Liver (tissue), 9 donors: Measurements from ENCODE around the gene ENTHD1. TPM values are rescaled to one million over a fixed set of nuclear protein-coding genes. Genes with fewer than 3 reads are reported as not detected.

Experiments
- DNase-seq: peaks from one replicate; pipeline ENCODE4 v3.0.0-alpha.2; 2017; ENCODE audit warnings: low spot score
- H3K27ac ChIP-seq, 2 donors: one replicate each; pipeline ENCODE4 v1.7.0; 2013; ENCODE audit warnings: inconsistent platforms in 2 of 2, low read length in 2 of 2, control low read depth in 1 of 2, low read depth in 1 of 2, mild to moderate bottlenecking in 1 of 2
- H3K27me3 ChIP-seq, 4 donors: one replicate each; pipeline versions ENCODE4 v1.6.1 to v1.7.0; 2013; ENCODE audit warnings: low read length in 3 of 4, inconsistent platforms in 1 of 4, mild to moderate bottlenecking in 1 of 4, moderate library complexity in 1 of 4; ENCODE audit not compliant: control insufficient read depth in 4 of 4, insufficient read depth in 4 of 4
- H3K36me3 ChIP-seq, 4 donors: one replicate each; pipeline versions ENCODE4 v1.6.1 to v1.7.0; 2013; ENCODE audit warnings: low read length in 3 of 4, mild to moderate bottlenecking in 3 of 4, low read depth in 1 of 4, moderate library complexity in 1 of 4; ENCODE audit not compliant: control insufficient read depth in 4 of 4, insufficient read depth in 3 of 4
- H3K4me1 ChIP-seq, 4 donors: one replicate each; pipeline versions ENCODE4 v1.6.1 to v1.7.0; 2013; ENCODE audit warnings: low read length in 3 of 4, mild to moderate bottlenecking in 3 of 4, moderate library complexity in 1 of 4; ENCODE audit not compliant: control insufficient read depth in 4 of 4, insufficient read depth in 4 of 4
- H3K4me3 ChIP-seq, 3 donors: one replicate each; pipeline versions ENCODE4 v1.6.1 to v1.7.0; 2013; ENCODE audit warnings: low read length in 3 of 3, control low read depth in 1 of 3, low read depth in 1 of 3, mild to moderate bottlenecking in 1 of 3
- H3K9ac ChIP-seq, 2 donors: one replicate each; pipeline ENCODE4 v1.7.0; 2013; ENCODE audit warnings: low read length in 2 of 2, mild to moderate bottlenecking in 2 of 2, moderate library complexity in 2 of 2, control low read depth in 1 of 2, low read depth in 1 of 2
- H3K9me3 ChIP-seq, 4 donors: one replicate each; pipeline versions ENCODE4 v1.6.1 to v1.7.0; 2013; ENCODE audit warnings: low read length in 3 of 4; ENCODE audit not compliant: control insufficient read depth in 4 of 4
- EGR1 ChIP-seq, 2 donors: IDR thresholded peaks; 2 replicates each; pipeline ENCODE4 v1.6.1; 2016 to 2018; ENCODE audit warnings: antibody characterized with exemption in 2 of 2, low read depth in 2 of 2
- FOXA1 ChIP-seq: IDR thresholded peaks from 2 replicates; pipeline ENCODE4 v1.6.1; 2016; ENCODE audit warnings: antibody characterized with exemption
- FOXA2 ChIP-seq: IDR thresholded peaks from 2 replicates; pipeline ENCODE4 v1.6.1; 2016; ENCODE audit warnings: antibody characterized with exemption
- GABPA ChIP-seq, 2 donors: IDR thresholded peaks in 1 of 2; conservative IDR thresholded peaks in 1 of 2; 2 replicates each; pipeline ENCODE4 v1.6.1; 2016; ENCODE audit warnings: antibody characterized with exemption in 2 of 2, mild to moderate bottlenecking in 1 of 2, moderate library complexity in 1 of 2
- HNF4A ChIP-seq, 2 donors: conservative IDR thresholded peaks; 2 replicates each; pipeline ENCODE4 v1.6.1; 2016; ENCODE audit warnings: antibody characterized with exemption in 2 of 2, mild to moderate bottlenecking in 2 of 2
- HNF4G ChIP-seq: IDR thresholded peaks from 2 replicates; pipeline ENCODE4 v1.6.1; 2016; ENCODE audit warnings: antibody characterized with exemption
- JUND ChIP-seq, 2 donors: IDR thresholded peaks; 2 replicates each; pipeline ENCODE4 v1.6.1; 2016; ENCODE audit warnings: antibody characterized with exemption in 2 of 2
- NR2F2 ChIP-seq: IDR thresholded peaks from 2 replicates; pipeline ENCODE4 v1.6.1; 2016; ENCODE audit warnings: antibody characterized with exemption
- RAD21 ChIP-seq, 2 donors: IDR thresholded peaks; 2 replicates each; pipeline ENCODE4 v1.6.1; 2016; ENCODE audit warnings: antibody characterized with exemption in 2 of 2, mild to moderate bottlenecking in 2 of 2
- RXRA ChIP-seq, 2 donors: IDR thresholded peaks; 2 replicates each; pipeline ENCODE4 v1.6.1; 2017 to 2018; ENCODE audit warnings: antibody characterized with exemption in 2 of 2, mild to moderate bottlenecking in 1 of 2
- SP1 ChIP-seq: IDR thresholded peaks from 2 replicates; pipeline ENCODE4 v1.6.1; 2018; ENCODE audit warnings: antibody characterized with exemption, mild to moderate bottlenecking
- TAF1 ChIP-seq: conservative IDR thresholded peaks from 2 replicates; pipeline ENCODE4 v1.6.1; 2016; ENCODE audit warnings: antibody characterized with exemption, mild to moderate bottlenecking
- YY1 ChIP-seq: IDR thresholded peaks from 2 replicates; pipeline ENCODE4 v1.6.1; 2016; ENCODE audit warnings: antibody characterized with exemption, mild to moderate bottlenecking
- WGBS: extraction: QIAGEN DNeasy Blood & Tissue Kit; methylation state at CpG from one replicate; pipeline ENCODE4 v1.1.7; 2013; 5-methylcytosine and 5-hydroxymethylcytosine counted together
- polyA plus RNA-seq, 2 donors: library from polyadenylated mRNA; stranded (reverse) in 1 of 2; unstranded in 1 of 2; fragments of 200-250 nt in 1 of 2; fragments of >200 nt in 1 of 2; fragmentation: Nextera tagmentation in 1 of 2; extraction: Ambion mirVana in 1 of 2; gene quantifications; one replicate each; pipeline versions ENCODE4 v1.2.1 to v1.2.3, GENCODE V29; 2013 to 2015
- total RNA-seq, 2 donors: library from RNA; depleted of rRNA; stranded (reverse); fragments of >200 nt; gene quantifications; one replicate each; pipeline ENCODE4 v1.2.3, GENCODE V29; 2014
- TF ChIP-seq, protein P1 (sequence below): IDR thresholded peaks from 2 replicates; pipeline ENCODE4 v1.6.1; 2016; ENCODE audit warnings: antibody characterized with exemption
- TF ChIP-seq, protein P2 (sequence below): IDR thresholded peaks from 2 replicates; pipeline ENCODE4 v1.6.1; 2016; ENCODE audit warnings: antibody characterized with exemption
- TF ChIP-seq, protein P3 (sequence below): IDR thresholded peaks from 2 replicates; pipeline ENCODE4 v1.6.1; 2016; ENCODE audit warnings: antibody characterized with exemption
- TF ChIP-seq, protein P4 (sequence below): fragments of 150-350 bp; IDR thresholded peaks from 2 replicates; pipeline ENCODE4 v1.5.1; 2017; ENCODE audit warnings: improper control_type of control experiment, low read depth, low read length; ENCODE audit not compliant: missing input control
- TF ChIP-seq, protein P5 (sequence below): IDR thresholded peaks from 2 replicates; pipeline ENCODE4 v1.6.1; 2016; ENCODE audit warnings: antibody characterized with exemption, mild to moderate bottlenecking
- donor health status: healthy.
- donor health status: healthy.
- donor health status: healthy.
- donor health status: healthy.
- donor health status: healthy.

The ENTHD1 gene, protein sequence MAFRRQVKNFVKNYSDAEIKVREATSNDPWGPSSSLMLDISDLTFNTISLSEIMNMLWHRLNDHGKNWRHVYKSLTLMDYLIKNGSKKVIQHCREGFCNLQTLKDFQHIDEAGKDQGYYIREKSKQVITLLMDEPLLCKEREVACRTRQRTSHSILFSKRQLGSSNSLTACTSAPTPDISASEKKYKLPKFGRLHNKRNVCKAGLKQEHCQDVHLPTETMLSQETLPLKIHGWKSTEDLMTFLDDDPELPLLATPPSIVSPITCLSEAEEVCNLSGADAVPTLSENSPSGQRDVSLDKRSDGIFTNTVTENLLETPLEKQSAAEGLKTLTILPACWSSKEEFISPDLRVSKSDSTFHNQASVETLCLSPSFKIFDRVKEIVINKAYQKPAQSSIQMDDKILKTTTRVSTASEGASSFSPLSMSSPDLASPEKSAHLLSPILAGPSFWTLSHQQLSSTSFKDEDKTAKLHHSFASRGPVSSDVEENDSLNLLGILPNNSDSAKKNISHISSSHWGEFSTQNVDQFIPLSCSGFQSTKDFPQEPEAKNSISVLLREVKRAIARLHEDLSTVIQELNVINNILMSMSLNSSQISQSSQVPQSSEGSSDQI
- total RNA-seq (not detected), polyA plus RNA-seq (not detected)

DNA sequence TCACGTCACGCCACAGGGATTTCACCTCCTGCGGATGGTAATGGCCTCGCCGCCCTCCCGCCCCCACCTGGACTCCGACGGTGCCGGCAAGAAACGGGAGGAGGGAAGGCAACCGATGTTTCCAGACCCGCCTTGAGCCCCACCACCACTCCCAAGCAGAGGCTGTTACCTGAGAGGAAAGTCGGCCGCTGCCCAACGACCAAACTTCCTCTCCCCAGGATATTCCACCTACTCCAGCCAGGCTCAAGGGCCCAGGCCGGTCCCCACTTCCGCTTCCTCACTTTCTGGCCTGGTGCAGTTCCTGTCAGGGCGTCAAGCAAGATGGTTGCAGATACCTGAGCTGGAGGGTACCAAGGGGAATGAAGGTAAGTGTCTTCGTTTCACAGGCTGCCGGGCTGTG lies at the start of gene ENTHD1:
ENTHD1 (minus strand) TSS at position 235 of the 400 bp plus-strand sequence. CDS start 6,012 bp downstream, outside the sequence.
- Histone ChIP-seq H3K36me3 (no peaks in the 10 kb centered on the region), H3K4me1 (no peaks in the 10 kb centered on the region), H3K9me3 (no peaks in the 10 kb centered on the region), H3K9ac (no peak within 1 kb of the TSS), H3K27ac (no peak within 1 kb of the TSS), H3K27me3 (no peaks in the 10 kb centered on the region), H3K4me3 (no peak within 1 kb of the TSS)
- TF ChIP-seq, protein P1, sequence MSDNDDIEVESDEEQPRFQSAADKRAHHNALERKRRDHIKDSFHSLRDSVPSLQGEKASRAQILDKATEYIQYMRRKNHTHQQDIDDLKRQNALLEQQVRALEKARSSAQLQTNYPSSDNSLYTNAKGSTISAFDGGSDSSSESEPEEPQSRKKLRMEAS: no peak
- TF ChIP-seq, protein P2, sequence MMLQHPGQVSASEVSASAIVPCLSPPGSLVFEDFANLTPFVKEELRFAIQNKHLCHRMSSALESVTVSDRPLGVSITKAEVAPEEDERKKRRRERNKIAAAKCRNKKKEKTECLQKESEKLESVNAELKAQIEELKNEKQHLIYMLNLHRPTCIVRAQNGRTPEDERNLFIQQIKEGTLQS: no peak
- TF ChIP-seq FOXA2 (no peak), NR2F2 (no peak)
- WGBS: 65% methylated on average over 20 of the region's 20 CpGs
- DNase-seq: no peak

DNA sequence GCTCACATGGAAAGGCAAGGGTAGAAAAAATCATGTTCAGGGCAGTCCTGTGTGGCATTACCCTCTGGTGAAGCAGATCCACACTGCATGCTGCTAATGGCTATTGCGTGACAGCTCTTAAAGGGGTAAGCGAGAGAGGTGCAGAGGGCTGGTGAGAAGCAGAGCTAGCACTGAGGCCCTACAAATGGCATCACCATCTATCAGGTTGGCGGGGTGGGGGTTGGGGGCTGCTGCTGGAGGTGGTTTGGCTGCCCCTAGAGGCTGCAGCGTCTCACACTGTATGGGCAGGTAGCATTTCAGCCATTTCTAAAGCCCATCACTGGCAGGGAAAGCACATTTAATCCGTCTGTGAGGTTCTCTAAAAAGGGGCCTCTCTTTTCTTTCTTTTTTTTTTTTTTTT lies 49.8 kb upstream of the ENTHD1 start:
- no peaks in the 10 kb centered on the region for H3K36me3 ChIP-seq
- no peaks in the 10 kb centered on the region for H3K27me3 ChIP-seq
- no peak for TF ChIP-seq FOXA2
- TF ChIP-seq, protein P3, sequence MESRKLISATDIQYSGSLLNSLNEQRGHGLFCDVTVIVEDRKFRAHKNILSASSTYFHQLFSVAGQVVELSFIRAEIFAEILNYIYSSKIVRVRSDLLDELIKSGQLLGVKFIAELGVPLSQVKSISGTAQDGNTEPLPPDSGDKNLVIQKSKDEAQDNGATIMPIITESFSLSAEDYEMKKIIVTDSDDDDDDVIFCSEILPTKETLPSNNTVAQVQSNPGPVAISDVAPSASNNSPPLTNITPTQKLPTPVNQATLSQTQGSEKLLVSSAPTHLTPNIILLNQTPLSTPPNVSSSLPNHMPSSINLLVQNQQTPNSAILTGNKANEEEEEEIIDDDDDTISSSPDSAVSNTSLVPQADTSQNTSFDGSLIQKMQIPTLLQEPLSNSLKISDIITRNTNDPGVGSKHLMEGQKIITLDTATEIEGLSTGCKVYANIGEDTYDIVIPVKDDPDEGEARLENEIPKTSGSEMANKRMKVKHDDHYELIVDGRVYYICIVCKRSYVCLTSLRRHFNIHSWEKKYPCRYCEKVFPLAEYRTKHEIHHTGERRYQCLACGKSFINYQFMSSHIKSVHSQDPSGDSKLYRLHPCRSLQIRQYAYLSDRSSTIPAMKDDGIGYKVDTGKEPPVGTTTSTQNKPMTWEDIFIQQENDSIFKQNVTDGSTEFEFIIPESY: no peak
- TF ChIP-seq HNF4A (conservative IDR thresholded peaks at IDR 0.05): no peak
- TF ChIP-seq SP1: no peak
- no peak for TF ChIP-seq TAF1
- no peak for TF ChIP-seq EGR1 (IDR thresholded peaks at IDR 0.05; ENCODE audit: low read depth in 2 of 2)
- TF ChIP-seq RXRA (IDR thresholded peaks at IDR 0.05): no peak
- TF ChIP-seq, protein P2: no peak
- TF ChIP-seq RAD21 (IDR thresholded peaks at IDR 0.05): no peak
- no peak for TF ChIP-seq GABPA (IDR thresholded peaks at IDR 0.05 in 1 of 2, conservative IDR thresholded peaks at IDR 0.05 in 1 of 2)
- TF ChIP-seq, protein P4, sequence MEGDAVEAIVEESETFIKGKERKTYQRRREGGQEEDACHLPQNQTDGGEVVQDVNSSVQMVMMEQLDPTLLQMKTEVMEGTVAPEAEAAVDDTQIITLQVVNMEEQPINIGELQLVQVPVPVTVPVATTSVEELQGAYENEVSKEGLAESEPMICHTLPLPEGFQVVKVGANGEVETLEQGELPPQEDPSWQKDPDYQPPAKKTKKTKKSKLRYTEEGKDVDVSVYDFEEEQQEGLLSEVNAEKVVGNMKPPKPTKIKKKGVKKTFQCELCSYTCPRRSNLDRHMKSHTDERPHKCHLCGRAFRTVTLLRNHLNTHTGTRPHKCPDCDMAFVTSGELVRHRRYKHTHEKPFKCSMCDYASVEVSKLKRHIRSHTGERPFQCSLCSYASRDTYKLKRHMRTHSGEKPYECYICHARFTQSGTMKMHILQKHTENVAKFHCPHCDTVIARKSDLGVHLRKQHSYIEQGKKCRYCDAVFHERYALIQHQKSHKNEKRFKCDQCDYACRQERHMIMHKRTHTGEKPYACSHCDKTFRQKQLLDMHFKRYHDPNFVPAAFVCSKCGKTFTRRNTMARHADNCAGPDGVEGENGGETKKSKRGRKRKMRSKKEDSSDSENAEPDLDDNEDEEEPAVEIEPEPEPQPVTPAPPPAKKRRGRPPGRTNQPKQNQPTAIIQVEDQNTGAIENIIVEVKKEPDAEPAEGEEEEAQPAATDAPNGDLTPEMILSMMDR: no peak
- no peak for TF ChIP-seq NR2F2
- TF ChIP-seq, protein P1: no peak
- no peak for TF ChIP-seq HNF4G
- TF ChIP-seq, protein P5, sequence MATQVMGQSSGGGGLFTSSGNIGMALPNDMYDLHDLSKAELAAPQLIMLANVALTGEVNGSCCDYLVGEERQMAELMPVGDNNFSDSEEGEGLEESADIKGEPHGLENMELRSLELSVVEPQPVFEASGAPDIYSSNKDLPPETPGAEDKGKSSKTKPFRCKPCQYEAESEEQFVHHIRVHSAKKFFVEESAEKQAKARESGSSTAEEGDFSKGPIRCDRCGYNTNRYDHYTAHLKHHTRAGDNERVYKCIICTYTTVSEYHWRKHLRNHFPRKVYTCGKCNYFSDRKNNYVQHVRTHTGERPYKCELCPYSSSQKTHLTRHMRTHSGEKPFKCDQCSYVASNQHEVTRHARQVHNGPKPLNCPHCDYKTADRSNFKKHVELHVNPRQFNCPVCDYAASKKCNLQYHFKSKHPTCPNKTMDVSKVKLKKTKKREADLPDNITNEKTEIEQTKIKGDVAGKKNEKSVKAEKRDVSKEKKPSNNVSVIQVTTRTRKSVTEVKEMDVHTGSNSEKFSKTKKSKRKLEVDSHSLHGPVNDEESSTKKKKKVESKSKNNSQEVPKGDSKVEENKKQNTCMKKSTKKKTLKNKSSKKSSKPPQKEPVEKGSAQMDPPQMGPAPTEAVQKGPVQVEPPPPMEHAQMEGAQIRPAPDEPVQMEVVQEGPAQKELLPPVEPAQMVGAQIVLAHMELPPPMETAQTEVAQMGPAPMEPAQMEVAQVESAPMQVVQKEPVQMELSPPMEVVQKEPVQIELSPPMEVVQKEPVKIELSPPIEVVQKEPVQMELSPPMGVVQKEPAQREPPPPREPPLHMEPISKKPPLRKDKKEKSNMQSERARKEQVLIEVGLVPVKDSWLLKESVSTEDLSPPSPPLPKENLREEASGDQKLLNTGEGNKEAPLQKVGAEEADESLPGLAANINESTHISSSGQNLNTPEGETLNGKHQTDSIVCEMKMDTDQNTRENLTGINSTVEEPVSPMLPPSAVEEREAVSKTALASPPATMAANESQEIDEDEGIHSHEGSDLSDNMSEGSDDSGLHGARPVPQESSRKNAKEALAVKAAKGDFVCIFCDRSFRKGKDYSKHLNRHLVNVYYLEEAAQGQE: no peak
- no peak for TF ChIP-seq JUND (IDR thresholded peaks at IDR 0.05)
- no peak for TF ChIP-seq YY1
- TF ChIP-seq FOXA1: no peak
- DNase-seq: no peak
- 82% methylated on average over 5 of the region's 5 CpGs for WGBS
- no peaks in the 10 kb centered on the region for H3K9me3 ChIP-seq
- no peak overlapping the region for H3K27ac ChIP-seq
- no peak overlapping the region for H3K9ac ChIP-seq
- H3K4me3 ChIP-seq: no peak overlapping the region
- H3K4me1 ChIP-seq: peaks cover 0 to 4% (median 0%) of the 10 kb centered on the region in 4 donors
